ENCODE data around the gene C1orf159.
"Not testable (repeated sequence)": the region's sequence is repeated elsewhere in the genome, so short reads cannot be mapped to it uniquely, and the experiment has no call there.

C1orf159 gene

GRCh38 chr1:1067860-1068516 is 47.9 kb downstream of the C1orf159 start:
- DNase-seq (no peak), ATAC-seq (ENCODE audit: insufficient read depth, low read depth) (no peak)
- Histone ChIP-seq H3K27ac (ENCODE audit: low read length) (no peak overlapping the region), H4K20me1 (ENCODE audit: insufficient read depth, low read length) (peaks cover 27% of the 10 kb centered on the region), H3K4me2 (ENCODE audit: insufficient read depth, low read length) (no peak overlapping the region), H3K9me3 (ENCODE audit: insufficient read depth, low read length, severe bottlenecking) (no peaks in the 10 kb centered on the region), H3K79me2 (ENCODE audit: insufficient read depth, low read length) (no peaks in the 10 kb centered on the region), H3K36me3 (ENCODE audit: insufficient read depth, low read length) (no peaks in the 10 kb centered on the region), H3K4me3 (ENCODE audit: low read depth in 1 of 2, low read length in 2 of 2) (no peak overlapping the region), H3K9ac (ENCODE audit: low read depth, low read length) (no peak overlapping the region), H3K4me1 (ENCODE audit: insufficient read depth, low read length) (no peaks in the 10 kb centered on the region), H2AFZ (ENCODE audit: low read depth, low read length) (no peak overlapping the region), H3K27me3 (ENCODE audit: insufficient read depth, low read length, poor library complexity) (peaks cover 7% of the 10 kb centered on the region)
- TF ChIP-seq EZH2 (IDR thresholded peaks at IDR 0.05; ENCODE audit: borderline replicate concordance, low read depth, low read length, severe bottlenecking): no peak
- no peak for TF ChIP-seq CTCF (IDR thresholded peaks at IDR 0.05; ENCODE audit: borderline replicate concordance, extremely low read depth, low read length, poor library complexity, severe bottlenecking)

GRCh38 chr1:1067284-1067859 is 48.5 kb downstream of the C1orf159 start:
- Histone ChIP-seq H3K79me2 (ENCODE audit: insufficient read depth, low read length) (no peaks in the 10 kb centered on the region), H4K20me1 (ENCODE audit: insufficient read depth, low read length) (peaks cover 31% of the 10 kb centered on the region), H3K4me1 (ENCODE audit: insufficient read depth, low read length) (no peaks in the 10 kb centered on the region), H3K27ac (ENCODE audit: low read length) (no peak overlapping the region), H3K4me3 (ENCODE audit: low read depth in 1 of 2, low read length in 2 of 2) (no peak overlapping the region), H3K36me3 (ENCODE audit: insufficient read depth, low read length) (no peaks in the 10 kb centered on the region), H3K9me3 (ENCODE audit: insufficient read depth, low read length, severe bottlenecking) (no peaks in the 10 kb centered on the region), H3K9ac (ENCODE audit: low read depth, low read length) (no peak overlapping the region), H3K27me3 (ENCODE audit: insufficient read depth, low read length, poor library complexity) (peaks cover 12% of the 10 kb centered on the region), H2AFZ (ENCODE audit: low read depth, low read length) (no peak overlapping the region), H3K4me2 (ENCODE audit: insufficient read depth, low read length) (no peak overlapping the region)
- no peak for DNase-seq
- ATAC-seq (ENCODE audit: insufficient read depth, low read depth): no peak
- TF ChIP-seq CTCF (IDR thresholded peaks at IDR 0.05; ENCODE audit: borderline replicate concordance, extremely low read depth, low read length, poor library complexity, severe bottlenecking) (no peak), EZH2 (IDR thresholded peaks at IDR 0.05; ENCODE audit: borderline replicate concordance, low read depth, low read length, severe bottlenecking) (no peak)

DNA sequence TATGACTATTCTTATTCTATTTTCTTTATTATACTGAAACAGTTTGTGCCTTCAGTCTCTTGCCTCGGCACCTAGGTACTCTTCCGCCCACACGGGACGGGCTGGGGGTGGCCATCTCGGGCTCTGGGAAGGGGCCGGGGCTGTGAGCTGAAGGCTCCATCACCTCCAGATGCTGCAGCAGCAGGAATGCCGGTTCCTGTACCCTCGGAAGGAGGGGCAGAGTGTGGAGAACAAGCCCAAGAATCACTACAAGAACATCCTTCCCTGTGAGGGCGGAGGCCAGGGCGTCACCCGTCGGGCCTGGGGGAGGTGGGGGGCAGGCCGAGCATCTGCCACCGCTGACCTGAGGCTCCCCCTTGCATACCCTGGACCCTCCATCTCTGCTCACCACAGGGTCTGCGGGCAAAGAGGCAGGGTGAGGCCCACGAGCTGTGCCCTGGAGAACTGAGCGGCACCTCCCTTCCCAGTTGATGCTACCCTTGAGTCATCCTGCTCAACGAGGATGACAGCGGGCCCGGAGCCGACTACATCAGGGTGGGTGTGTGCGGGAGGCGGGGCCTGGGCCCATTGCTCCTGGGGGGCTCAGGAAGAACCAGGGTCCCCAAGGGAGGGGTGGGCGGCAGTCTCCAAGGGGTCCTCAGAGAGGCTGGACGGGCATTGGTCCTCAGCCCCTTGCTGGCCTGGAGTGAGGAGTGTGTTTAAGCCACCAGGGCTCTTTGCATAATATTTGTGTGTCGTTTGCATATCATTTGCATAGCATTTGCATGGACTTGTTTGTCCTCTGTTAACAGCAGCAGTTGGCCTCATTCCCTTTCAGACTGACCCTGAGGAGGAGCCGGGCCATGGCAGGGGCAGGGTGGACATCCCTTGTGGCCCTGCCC is 49.2 kb downstream of the C1orf159 start:
- DNase-seq (no peak), ATAC-seq (ENCODE audit: insufficient read depth, low read depth) (no peak)
- TF ChIP-seq CTCF (IDR thresholded peaks at IDR 0.05; ENCODE audit: borderline replicate concordance, extremely low read depth, low read length, poor library complexity, severe bottlenecking) (no peak), EZH2 (IDR thresholded peaks at IDR 0.05; ENCODE audit: borderline replicate concordance, low read depth, low read length, severe bottlenecking) (no peak)
- no peak overlapping the region for H3K27ac ChIP-seq (ENCODE audit: low read length)
- no peaks in the 10 kb centered on the region for H3K9me3 ChIP-seq (ENCODE audit: insufficient read depth, low read length, severe bottlenecking)
- no peak overlapping the region for H3K4me3 ChIP-seq (ENCODE audit: low read depth in 1 of 2, low read length in 2 of 2)
- peaks cover 33% of the 10 kb centered on the region for H4K20me1 ChIP-seq (ENCODE audit: insufficient read depth, low read length)
- no peaks in the 10 kb centered on the region for H3K36me3 ChIP-seq (ENCODE audit: insufficient read depth, low read length)
- H3K4me2 ChIP-seq (ENCODE audit: insufficient read depth, low read length): no peak overlapping the region
- H3K27me3 ChIP-seq (ENCODE audit: insufficient read depth, low read length, poor library complexity): peaks cover 13% of the 10 kb centered on the region
- H3K4me1 ChIP-seq (ENCODE audit: insufficient read depth, low read length): no peaks in the 10 kb centered on the region
- no peaks in the 10 kb centered on the region for H3K79me2 ChIP-seq (ENCODE audit: insufficient read depth, low read length)
- H2AFZ ChIP-seq (ENCODE audit: low read depth, low read length): no peak overlapping the region
- no peak overlapping the region for H3K9ac ChIP-seq (ENCODE audit: low read depth, low read length)

DNA sequence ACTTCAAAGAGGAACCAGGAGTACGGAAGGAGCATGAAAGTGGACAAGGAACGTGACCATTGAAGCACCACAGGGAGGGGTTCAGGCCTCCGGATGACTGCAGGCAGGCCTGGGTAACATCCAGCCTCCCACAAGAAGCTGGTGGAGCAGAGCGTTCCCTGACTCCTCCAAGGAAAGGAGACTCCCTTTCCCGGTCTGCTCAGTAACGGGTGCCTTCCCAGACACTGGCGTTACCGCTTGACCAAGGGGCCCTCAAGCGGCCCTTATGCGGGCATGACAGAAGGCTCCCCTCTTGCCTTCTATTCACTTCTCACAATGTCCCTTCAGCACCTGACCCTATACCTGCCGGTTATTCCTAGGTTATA is 50.0 kb downstream of the C1orf159 start:
- H4K20me1 ChIP-seq (ENCODE audit: insufficient read depth, low read length): peaks cover 35% of the 10 kb centered on the region
- ATAC-seq (ENCODE audit: insufficient read depth, low read depth); DNase-seq; H3K27ac ChIP-seq (ENCODE audit: low read length); H3K9me3 ChIP-seq (ENCODE audit: insufficient read depth, low read length, severe bottlenecking); H3K9ac ChIP-seq (ENCODE audit: low read depth, low read length); H3K36me3 ChIP-seq (ENCODE audit: insufficient read depth, low read length); H3K79me2 ChIP-seq (ENCODE audit: insufficient read depth, low read length); H2AFZ ChIP-seq (ENCODE audit: low read depth, low read length); H3K4me2 ChIP-seq (ENCODE audit: insufficient read depth, low read length); H3K4me1 ChIP-seq (ENCODE audit: insufficient read depth, low read length); H3K4me3 ChIP-seq (ENCODE audit: low read depth in 1 of 2, low read length in 2 of 2): not testable (repeated sequence)
- peaks cover 16% of the 10 kb centered on the region for H3K27me3 ChIP-seq (ENCODE audit: insufficient read depth, low read length, poor library complexity)

Measured in DND-41 (cell line).